ENCODE data around the gene MSL2.
A peak's percentile ranks its signal among the peaks of the same experiment; 100 is the strongest.
"Not testable (repeated sequence)": the region's sequence is repeated elsewhere in the genome, so short reads cannot be mapped to it uniquely, and the experiment has no call there.

MSL2 gene

GRCh38 chr3:136211547-136211946, 15.4 kb upstream of the MSL2 start:
- no peak overlapping the region for H2AFZ ChIP-seq (ENCODE audit: low read depth)
- TF ChIP-seq, protein P1, sequence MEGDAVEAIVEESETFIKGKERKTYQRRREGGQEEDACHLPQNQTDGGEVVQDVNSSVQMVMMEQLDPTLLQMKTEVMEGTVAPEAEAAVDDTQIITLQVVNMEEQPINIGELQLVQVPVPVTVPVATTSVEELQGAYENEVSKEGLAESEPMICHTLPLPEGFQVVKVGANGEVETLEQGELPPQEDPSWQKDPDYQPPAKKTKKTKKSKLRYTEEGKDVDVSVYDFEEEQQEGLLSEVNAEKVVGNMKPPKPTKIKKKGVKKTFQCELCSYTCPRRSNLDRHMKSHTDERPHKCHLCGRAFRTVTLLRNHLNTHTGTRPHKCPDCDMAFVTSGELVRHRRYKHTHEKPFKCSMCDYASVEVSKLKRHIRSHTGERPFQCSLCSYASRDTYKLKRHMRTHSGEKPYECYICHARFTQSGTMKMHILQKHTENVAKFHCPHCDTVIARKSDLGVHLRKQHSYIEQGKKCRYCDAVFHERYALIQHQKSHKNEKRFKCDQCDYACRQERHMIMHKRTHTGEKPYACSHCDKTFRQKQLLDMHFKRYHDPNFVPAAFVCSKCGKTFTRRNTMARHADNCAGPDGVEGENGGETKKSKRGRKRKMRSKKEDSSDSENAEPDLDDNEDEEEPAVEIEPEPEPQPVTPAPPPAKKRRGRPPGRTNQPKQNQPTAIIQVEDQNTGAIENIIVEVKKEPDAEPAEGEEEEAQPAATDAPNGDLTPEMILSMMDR (conservative IDR thresholded peaks at IDR 0.05; ENCODE audit: low read depth, low read length), result no peak
- no peak overlapping the region for H3K27ac ChIP-seq

DNA sequence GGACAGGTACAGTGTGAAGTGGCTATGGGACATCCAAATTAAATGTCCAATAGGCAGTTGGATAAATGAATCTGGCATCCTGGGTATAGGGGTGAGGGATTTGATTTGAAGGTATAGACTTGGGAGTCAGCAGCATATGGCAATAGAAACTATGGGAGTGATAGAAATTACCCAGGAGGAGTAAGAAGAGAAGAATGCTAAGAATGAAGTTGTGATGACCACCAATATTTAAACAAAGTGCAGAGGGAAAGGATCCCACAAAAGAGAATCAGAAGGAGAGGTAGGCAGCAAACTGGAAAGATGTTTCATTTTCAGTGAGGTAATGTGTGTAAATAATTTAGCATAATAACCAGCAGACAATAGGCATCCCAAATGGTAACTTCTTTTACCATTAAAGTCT, 13.8 kb upstream of the MSL2 start:
- H3K79me2 ChIP-seq (ENCODE audit: insufficient read depth, low read depth), result no peaks in the 10 kb centered on the region
- no peaks in the 10 kb centered on the region for H3K27me3 ChIP-seq (ENCODE audit: insufficient read depth, low read depth)
- no peak overlapping the region for H3K27ac ChIP-seq
- no peak overlapping the region for H3K4me2 ChIP-seq
- H3K4me1 ChIP-seq (ENCODE audit: low read depth, poor library complexity, severe bottlenecking), result no peaks in the 10 kb centered on the region
- no peak overlapping the region for H2AFZ ChIP-seq (ENCODE audit: low read depth)
- H3K4me3 ChIP-seq (IDR thresholded peaks at IDR 0.05; ENCODE audit: insufficient read depth, low read depth, low read length), result no peak overlapping the region
- H4K20me1 ChIP-seq (ENCODE audit: insufficient read depth), result no peaks in the 10 kb centered on the region
- H3K36me3 ChIP-seq (ENCODE audit: insufficient read depth), result no peaks in the 10 kb centered on the region
- no peak overlapping the region for H3K9ac ChIP-seq
- TF ChIP-seq, protein P1 (conservative IDR thresholded peaks at IDR 0.05; ENCODE audit: low read depth, low read length), result no peak

More at GRCh38 chr3:136211547-136211946, 15.4 kb upstream of the MSL2 start:
- Histone ChIP-seq H3K4me2 (no peak overlapping the region), H3K36me3 (ENCODE audit: insufficient read depth) (no peaks in the 10 kb centered on the region), H3K27me3 (ENCODE audit: insufficient read depth, low read depth) (no peaks in the 10 kb centered on the region), H4K20me1 (ENCODE audit: insufficient read depth) (no peaks in the 10 kb centered on the region), H3K4me1 (ENCODE audit: low read depth, poor library complexity, severe bottlenecking) (no peaks in the 10 kb centered on the region), H3K4me3 (IDR thresholded peaks at IDR 0.05; ENCODE audit: insufficient read depth, low read depth, low read length) (no peak overlapping the region), H3K79me2 (ENCODE audit: insufficient read depth, low read depth) (no peaks in the 10 kb centered on the region), H3K9ac (no peak overlapping the region)

DNA sequence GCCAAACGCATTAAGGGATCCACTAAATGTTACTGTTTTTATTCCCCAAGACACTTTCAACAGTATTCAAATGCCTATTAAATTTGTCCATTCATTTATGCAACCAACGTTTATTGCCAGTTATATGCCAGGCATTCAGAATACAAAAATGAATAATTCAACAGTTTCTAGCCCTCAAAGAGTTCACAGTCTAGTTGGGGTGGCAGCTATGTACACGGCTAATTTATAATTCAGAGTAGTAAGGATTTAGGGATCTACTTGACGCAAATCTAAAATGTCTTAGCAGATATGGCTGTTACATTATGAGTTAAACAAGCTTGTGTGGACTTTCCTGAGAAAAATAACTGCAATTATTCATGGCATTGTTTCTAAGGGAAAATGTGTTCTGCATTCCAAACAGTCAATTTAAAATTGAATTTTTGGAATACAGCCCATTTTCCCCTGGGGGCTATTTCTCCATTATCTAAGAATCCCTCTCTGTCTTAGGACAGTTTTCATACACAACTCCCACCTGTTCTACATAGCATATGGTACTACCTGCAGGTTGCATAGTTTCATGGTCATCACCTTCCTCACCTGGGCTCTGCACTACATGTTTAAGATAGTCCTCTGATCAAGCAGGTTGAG, 11.5 kb upstream of the MSL2 start:
- H3K27me3 ChIP-seq (ENCODE audit: insufficient read depth, low read depth), result no peaks in the 10 kb centered on the region
- TF ChIP-seq, protein P1 (conservative IDR thresholded peaks at IDR 0.05; ENCODE audit: low read depth, low read length), result no peak
- H3K79me2 ChIP-seq (ENCODE audit: insufficient read depth, low read depth), result no peaks in the 10 kb centered on the region
- H3K4me3 ChIP-seq (IDR thresholded peaks at IDR 0.05; ENCODE audit: insufficient read depth, low read depth, low read length), result no peak overlapping the region
- H3K4me1 ChIP-seq (ENCODE audit: low read depth, poor library complexity, severe bottlenecking), result no peaks in the 10 kb centered on the region
- no peak overlapping the region for H3K4me2 ChIP-seq
- H3K36me3 ChIP-seq (ENCODE audit: insufficient read depth), result no peaks in the 10 kb centered on the region
- H3K27ac ChIP-seq, result no peak overlapping the region
- no peaks in the 10 kb centered on the region for H4K20me1 ChIP-seq (ENCODE audit: insufficient read depth)
- no peak overlapping the region for H2AFZ ChIP-seq (ENCODE audit: low read depth)
- no peak overlapping the region for H3K9ac ChIP-seq

DNA sequence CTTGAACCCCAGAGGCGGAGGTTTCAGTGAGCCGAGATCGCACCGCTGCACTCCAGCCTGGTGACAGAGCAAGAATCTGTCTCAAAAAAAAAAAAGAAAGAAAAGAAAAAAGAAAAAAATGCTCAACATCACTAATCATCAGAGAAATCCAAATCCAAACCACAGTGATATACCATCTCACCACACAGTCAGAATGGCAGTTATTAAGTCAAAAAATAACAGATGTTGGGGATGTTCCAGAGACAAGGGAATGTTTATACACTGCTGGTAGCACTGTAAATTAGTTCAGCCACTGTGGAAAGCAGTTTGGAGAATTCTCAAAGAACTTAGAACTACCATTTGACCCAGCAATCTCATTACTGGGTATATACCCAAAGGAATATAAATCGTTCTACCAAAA, 3.1 kb upstream of the MSL2 start:
- not testable (repeated sequence) for H3K27me3 ChIP-seq (ENCODE audit: insufficient read depth, low read depth); H3K36me3 ChIP-seq (ENCODE audit: insufficient read depth); H3K27ac ChIP-seq; H3K9ac ChIP-seq; H3K4me3 ChIP-seq (IDR thresholded peaks at IDR 0.05; ENCODE audit: insufficient read depth, low read depth, low read length); H4K20me1 ChIP-seq (ENCODE audit: insufficient read depth); H3K4me2 ChIP-seq; H2AFZ ChIP-seq (ENCODE audit: low read depth)
- peaks cover 10% of the 10 kb centered on the region for H3K4me1 ChIP-seq (ENCODE audit: low read depth, poor library complexity, severe bottlenecking)
- H3K79me2 ChIP-seq (ENCODE audit: insufficient read depth, low read depth), result peaks cover 13% of the 10 kb centered on the region

DNA sequence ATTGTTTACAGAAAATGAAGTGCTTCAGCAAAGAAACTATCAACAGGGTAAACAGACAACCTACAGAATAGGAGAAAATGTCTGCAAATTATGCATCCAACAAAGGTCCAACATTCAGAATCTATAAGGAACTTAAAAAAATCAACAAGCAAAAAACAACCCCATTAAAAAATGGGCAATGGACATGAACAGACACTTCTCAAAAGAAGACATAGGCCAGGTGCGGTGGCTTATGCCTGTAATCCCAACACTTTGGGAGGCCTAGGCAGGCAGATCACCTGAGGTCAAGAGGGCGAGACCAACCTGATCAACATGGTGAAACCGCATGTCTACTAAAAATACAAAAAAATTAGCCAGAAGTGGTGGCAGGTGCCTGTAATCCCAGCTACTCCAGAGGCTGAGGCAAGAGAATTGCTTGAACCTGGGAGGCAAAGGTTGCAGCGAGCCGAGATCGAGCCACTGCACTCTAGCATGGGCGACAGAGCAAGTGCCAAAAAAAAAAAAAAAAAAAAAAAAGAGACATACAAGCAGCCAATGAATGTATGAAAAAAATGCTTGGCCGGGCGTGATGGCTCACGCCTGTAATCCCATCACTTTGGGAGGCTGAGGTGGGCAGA, 2.4 kb upstream of the MSL2 start:
- peaks cover 10% of the 10 kb centered on the region for H3K4me1 ChIP-seq (ENCODE audit: low read depth, poor library complexity, severe bottlenecking)
- peak overlapping the region; percentile 80; the same call in 1 of the 2 replicates for H3K4me2 ChIP-seq
- H3K4me3 ChIP-seq (IDR thresholded peaks at IDR 0.05; ENCODE audit: insufficient read depth, low read depth, low read length); H3K9ac ChIP-seq; H3K36me3 ChIP-seq (ENCODE audit: insufficient read depth); H3K27me3 ChIP-seq (ENCODE audit: insufficient read depth, low read depth): not testable (repeated sequence)
- peak overlapping the region; percentile 100; the same call in 1 of the 2 replicates for H3K27ac ChIP-seq
- H3K79me2 ChIP-seq (ENCODE audit: insufficient read depth, low read depth), result peaks cover 20% of the 10 kb centered on the region
- peak overlapping the region; percentile 91; the same call in 1 of the 2 replicates for H2AFZ ChIP-seq (ENCODE audit: low read depth)
- H4K20me1 ChIP-seq (ENCODE audit: insufficient read depth), result peaks cover 13% of the 10 kb centered on the region
